Measurements from ENCODE around the gene KIF21A. TPM values are rescaled to one million over a fixed set of nuclear protein-coding genes. Genes with fewer than 3 reads are reported as not detected.

The KIF21A gene
- total and polyA plus RNA-seq, 2 of the 13 experiments (the other 11 are each of a cell fraction or from before 2014, with no cell fraction given): 20.6 to 39.7 TPM

DNA sequence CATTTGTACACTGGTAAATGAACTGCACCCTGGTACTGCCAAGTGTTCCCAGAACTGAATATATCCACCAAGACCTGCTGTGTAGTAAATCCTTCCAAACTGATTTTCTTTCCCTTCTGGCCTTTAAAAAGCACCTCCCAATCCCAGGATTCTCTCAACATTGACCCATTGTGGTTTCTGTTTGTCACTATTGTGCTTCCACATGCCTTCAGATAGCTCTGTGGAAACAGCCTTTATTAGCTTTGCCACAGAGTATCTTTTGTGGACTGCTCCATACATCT is 949 bp upstream of the KIF21A start:
- in situ Hi-C loops (cut with HindIII; ENCODE audit: extremely low pct_ligation_motif_present, low pct_unique_long_range_greater_than_20kb) (no loop called here), intact Hi-C loops (cut with micrococcal nuclease; ENCODE audit: unreplicated experiment) (loop anchor here (2.0 to 5.0 kb wide), 6 partner anchors 17 to 658 kb away; no protein-coding TSS in a partner anchor)
- Histone ChIP-seq H4K20me1 (ENCODE audit: insufficient read depth, low read length) (0 out of 2 replicates have a peak, but pooled peaks cover 2% of the 10 kb centered on the region), H3K9me3 (ENCODE audit: low read length) (no peaks in the 10 kb centered on the region), H2AFZ (ENCODE audit: low read length) (peak overlapping the region; percentile 99), H3K27me3 (ENCODE audit: control insufficient read depth in 1 of 2, insufficient read depth in 2 of 2, low read length in 2 of 2) (no peaks in the 10 kb centered on the region; a peak in 1 of 5 replicates), H3K27ac (ENCODE audit: extremely low read length, insufficient read depth, low read length) (peak overlapping the region; percentile 100), H3K4me3 (replicated peaks in 1 of 3; ENCODE audit: insufficient read depth in 1 of 3, low read depth in 2 of 3, low read length in 3 of 3) (peak overlapping the region; percentile 76 to 93 (median 80)), H3K36me3 (replicated peaks in 1 of 2; ENCODE audit: control insufficient read depth in 1 of 2, insufficient read depth in 2 of 2, low read length in 2 of 2) (no peaks in the 10 kb centered on the region), H3K4me1 (ENCODE audit: insufficient read depth, low read length) (peaks cover 30% of the 10 kb centered on the region), H3K4me2 (ENCODE audit: low read depth, low read length) (peak overlapping the region; percentile 89), H3K79me2 (ENCODE audit: insufficient read depth, low read length) (peaks cover 34% of the 10 kb centered on the region), H3K9ac (ENCODE audit: insufficient read depth, low read depth, low read length) (peak overlapping the region; percentile 95)
- CTCF ChIA-PET (ENCODE audit: low intra/inter-chr PET ratio, low total read pairs): interaction anchor here (1.5 kb wide), 1 partner anchor 126 kb away, joined by 6 read pairs; no protein-coding TSS in a partner anchor
- TSS peak; percentile 88 for BruUV-seq (replicated peaks)
- ATAC-seq (no peak), DNase-seq (ENCODE audit: low spot score) (peak; percentile 47), FAIRE-seq (no peak)
- POLR2A ChIA-PET: interaction anchor here (0.8 to 3.0 kb wide), 9 partner anchors 14 to 559 kb away, joined by 3 to 32 read pairs (median 4); no protein-coding TSS in a partner anchor
- TF ChIP-seq ZNF605 (CRISPR knock-in tag; IDR thresholded peaks at IDR 0.05): peak; percentile 23; the same call in 1 of the 2 replicates
- TF ChIP-seq ZNF777 (CRISPR knock-in tag; IDR thresholded peaks at IDR 0.05): no peak
- TF ChIP-seq MXI1 (IDR thresholded peaks at IDR 0.05; ENCODE audit: borderline replicate concordance, low read depth, low read length): peak; percentile 1; the same call in 1 of the 3 replicates
- TF ChIP-seq POGZ (CRISPR knock-in tag; IDR thresholded peaks at IDR 0.05): peak; percentile 28; the same call in 1 of the 2 replicates

GRCh38 chr12:39442831-39443080 is 164 bp downstream of the KIF21A start:
- FAIRE-seq (no peak), ATAC-seq (peak; percentile 34; the same call in 1 of the 3 replicates), DNase-seq (ENCODE audit: low spot score) (no peak)
- no peaks in the 10 kb centered on the region for H3K36me3 ChIP-seq (replicated peaks in 1 of 2; ENCODE audit: control insufficient read depth in 1 of 2, insufficient read depth in 2 of 2, low read length in 2 of 2)
- H2AFZ ChIP-seq (ENCODE audit: low read length): no peak overlapping the region
- H3K4me3 ChIP-seq (replicated peaks in 1 of 3; ENCODE audit: insufficient read depth in 1 of 3, low read depth in 2 of 3, low read length in 3 of 3): peak overlapping the region; percentile 73 to 95 (median 93)
- peak overlapping the region; percentile 87 for H3K4me2 ChIP-seq (ENCODE audit: low read depth, low read length)
- 0% methylated on average over 12 of the region's 34 CpGs for WGBS (ENCODE audit: low lambda C conversion rate)
- in situ Hi-C loops (cut with HindIII; ENCODE audit: extremely low pct_ligation_motif_present, low pct_unique_long_range_greater_than_20kb) (no loop called here), intact Hi-C loops (cut with micrococcal nuclease; ENCODE audit: unreplicated experiment) (loop anchor here (2.0 to 5.0 kb wide), 6 partner anchors 16 to 660 kb away; no protein-coding TSS in a partner anchor)
- H3K27me3 ChIP-seq (ENCODE audit: control insufficient read depth in 1 of 2, insufficient read depth in 2 of 2, low read length in 2 of 2): no peaks in the 10 kb centered on the region; a peak in 1 of 5 replicates
- ChIA-PET POLR2A (interaction anchor here (1.1 to 3.0 kb wide), 4 partner anchors 10 to 94 kb away, joined by 3 to 32 read pairs (median 11); no protein-coding TSS in a partner anchor), CTCF (ENCODE audit: low intra/inter-chr PET ratio, low total read pairs) (interaction anchor here (0.7 to 1.5 kb wide), 2 partner anchors 16 to 124 kb away, joined by 3 to 6 read pairs; no protein-coding TSS in a partner anchor)
- H3K9ac ChIP-seq (ENCODE audit: insufficient read depth, low read depth, low read length): peak overlapping the region; percentile 95
- peaks cover 45% of the 10 kb centered on the region for H3K79me2 ChIP-seq (ENCODE audit: insufficient read depth, low read length)
- no TSS peak for BruUV-seq (replicated peaks)
- H3K4me1 ChIP-seq (ENCODE audit: insufficient read depth, low read length): peaks cover 38% of the 10 kb centered on the region
- 0 out of 2 replicates have a peak, but pooled peaks cover 2% of the 10 kb centered on the region for H4K20me1 ChIP-seq (ENCODE audit: insufficient read depth, low read length)
- H3K9me3 ChIP-seq (ENCODE audit: low read length): no peaks in the 10 kb centered on the region
- peak overlapping the region; percentile 100 for H3K27ac ChIP-seq (ENCODE audit: extremely low read length, insufficient read depth, low read length)
- TF ChIP-seq TCF7 (IDR thresholded peaks at IDR 0.05; ENCODE audit: low read depth): no peak
- TF ChIP-seq MAF1 (CRISPR knock-in tag; IDR thresholded peaks at IDR 0.05; ENCODE audit: borderline replicate concordance): no peak; the same call in none of the 2 replicates
- TF ChIP-seq SMYD3 (CRISPR knock-in tag; IDR thresholded peaks at IDR 0.05): no peak
- no peak for TF ChIP-seq AHR (CRISPR knock-in tag; IDR thresholded peaks at IDR 0.05)
- TF ChIP-seq, protein P1, sequence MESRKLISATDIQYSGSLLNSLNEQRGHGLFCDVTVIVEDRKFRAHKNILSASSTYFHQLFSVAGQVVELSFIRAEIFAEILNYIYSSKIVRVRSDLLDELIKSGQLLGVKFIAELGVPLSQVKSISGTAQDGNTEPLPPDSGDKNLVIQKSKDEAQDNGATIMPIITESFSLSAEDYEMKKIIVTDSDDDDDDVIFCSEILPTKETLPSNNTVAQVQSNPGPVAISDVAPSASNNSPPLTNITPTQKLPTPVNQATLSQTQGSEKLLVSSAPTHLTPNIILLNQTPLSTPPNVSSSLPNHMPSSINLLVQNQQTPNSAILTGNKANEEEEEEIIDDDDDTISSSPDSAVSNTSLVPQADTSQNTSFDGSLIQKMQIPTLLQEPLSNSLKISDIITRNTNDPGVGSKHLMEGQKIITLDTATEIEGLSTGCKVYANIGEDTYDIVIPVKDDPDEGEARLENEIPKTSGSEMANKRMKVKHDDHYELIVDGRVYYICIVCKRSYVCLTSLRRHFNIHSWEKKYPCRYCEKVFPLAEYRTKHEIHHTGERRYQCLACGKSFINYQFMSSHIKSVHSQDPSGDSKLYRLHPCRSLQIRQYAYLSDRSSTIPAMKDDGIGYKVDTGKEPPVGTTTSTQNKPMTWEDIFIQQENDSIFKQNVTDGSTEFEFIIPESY (CRISPR knock-in tag; IDR thresholded peaks at IDR 0.05): no peak
- TF ChIP-seq CENPX (CRISPR knock-in tag; IDR thresholded peaks at IDR 0.05): no peak
- TF ChIP-seq ZNF670 (CRISPR knock-in tag; IDR thresholded peaks at IDR 0.05; ENCODE audit: borderline replicate concordance): peak; percentile 48; the same call in 1 of the 2 replicates
- no peak for TF ChIP-seq ZNF746 (CRISPR knock-in tag; IDR thresholded peaks at IDR 0.05)
- no peak for TF ChIP-seq SMAD9 (CRISPR knock-in tag; IDR thresholded peaks at IDR 0.05)
- TF ChIP-seq, protein P2, sequence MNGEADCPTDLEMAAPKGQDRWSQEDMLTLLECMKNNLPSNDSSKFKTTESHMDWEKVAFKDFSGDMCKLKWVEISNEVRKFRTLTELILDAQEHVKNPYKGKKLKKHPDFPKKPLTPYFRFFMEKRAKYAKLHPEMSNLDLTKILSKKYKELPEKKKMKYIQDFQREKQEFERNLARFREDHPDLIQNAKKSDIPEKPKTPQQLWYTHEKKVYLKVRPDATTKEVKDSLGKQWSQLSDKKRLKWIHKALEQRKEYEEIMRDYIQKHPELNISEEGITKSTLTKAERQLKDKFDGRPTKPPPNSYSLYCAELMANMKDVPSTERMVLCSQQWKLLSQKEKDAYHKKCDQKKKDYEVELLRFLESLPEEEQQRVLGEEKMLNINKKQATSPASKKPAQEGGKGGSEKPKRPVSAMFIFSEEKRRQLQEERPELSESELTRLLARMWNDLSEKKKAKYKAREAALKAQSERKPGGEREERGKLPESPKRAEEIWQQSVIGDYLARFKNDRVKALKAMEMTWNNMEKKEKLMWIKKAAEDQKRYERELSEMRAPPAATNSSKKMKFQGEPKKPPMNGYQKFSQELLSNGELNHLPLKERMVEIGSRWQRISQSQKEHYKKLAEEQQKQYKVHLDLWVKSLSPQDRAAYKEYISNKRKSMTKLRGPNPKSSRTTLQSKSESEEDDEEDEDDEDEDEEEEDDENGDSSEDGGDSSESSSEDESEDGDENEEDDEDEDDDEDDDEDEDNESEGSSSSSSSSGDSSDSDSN (CRISPR knock-in tag; IDR thresholded peaks at IDR 0.05): no peak
- no peak for TF ChIP-seq KAT8 (CRISPR knock-in tag; IDR thresholded peaks at IDR 0.05)
- TF ChIP-seq SYNCRIP (IDR thresholded peaks at IDR 0.05; ENCODE audit: insufficient read depth, low read depth, low read length): no peak
